Cardiac muscle cell (in vitro differentiated cells and primary cell): ENCODE data around the gene FAM9C. TPM values are rescaled to one million over a fixed set of nuclear protein-coding genes. Genes with fewer than 3 reads are reported as not detected.
A peak's percentile ranks its signal among the peaks of the same experiment; 100 is the strongest.

Experiments
- DNase-seq, 2 donors: peaks; one replicate each; pipeline versions ENCODE4 v3.0.0 to v3.0.0-alpha.2; 2010 to 2017; ENCODE audit warnings: low read depth in 1 of 2, low spot score in 1 of 2
- H3K27ac ChIP-seq: fragments of 200-600 bp; sonication (generic); 2 replicates; pipeline ENCODE4 v1.5.1; 2016
- H3K27me3 ChIP-seq: fragments of 200-600 bp; sonication (generic); 2 replicates; pipeline ENCODE4 v1.6.0; 2016; ENCODE audit warnings: control low read depth
- H3K36me3 ChIP-seq: fragments of 200-600 bp; sonication (generic); 2 replicates; pipeline ENCODE4 v1.5.1; 2016; ENCODE audit warnings: control low read depth
- H3K4me1 ChIP-seq: fragments of 200-600 bp; sonication (generic); 2 replicates; pipeline ENCODE4 v1.8.1; 2017; ENCODE audit warnings: low read depth, mild to moderate bottlenecking, mixed run types
- H3K4me3 ChIP-seq: fragments of 200-600 bp; sonication (generic); 2 replicates; pipeline ENCODE4 v1.5.1; 2016; ENCODE audit warnings: mild to moderate bottlenecking
- H3K9me3 ChIP-seq: fragments of 200-600 bp; sonication (generic); 2 replicates; pipeline ENCODE4 v1.5.1; 2017; ENCODE audit warnings: low read depth, mild to moderate bottlenecking, control low read depth
- polyA plus RNA-seq: library from polyadenylated mRNA; unstranded; fragments of >200 nt; fragmentation: Nextera tagmentation; extraction: Ambion mirVana; gene quantifications from 2 replicates; pipeline ENCODE4 v1.2.1, GENCODE V29; 2016
- total RNA-seq: library from RNA; depleted of rRNA; stranded (reverse); fragments of >200 nt; gene quantifications from 2 replicates; pipeline ENCODE4 v1.2.3, GENCODE V29; 2016
- TF ChIP-seq, protein P1 (sequence below): IDR thresholded peaks from 2 replicates; pipeline ENCODE4 v1.5.1; 2012; ENCODE audit warnings: low read depth, mild to moderate bottlenecking, low read length

The FAM9C gene
- total and polyA plus RNA-seq, 2 experiments from 2014 or later: not detected

DNA sequence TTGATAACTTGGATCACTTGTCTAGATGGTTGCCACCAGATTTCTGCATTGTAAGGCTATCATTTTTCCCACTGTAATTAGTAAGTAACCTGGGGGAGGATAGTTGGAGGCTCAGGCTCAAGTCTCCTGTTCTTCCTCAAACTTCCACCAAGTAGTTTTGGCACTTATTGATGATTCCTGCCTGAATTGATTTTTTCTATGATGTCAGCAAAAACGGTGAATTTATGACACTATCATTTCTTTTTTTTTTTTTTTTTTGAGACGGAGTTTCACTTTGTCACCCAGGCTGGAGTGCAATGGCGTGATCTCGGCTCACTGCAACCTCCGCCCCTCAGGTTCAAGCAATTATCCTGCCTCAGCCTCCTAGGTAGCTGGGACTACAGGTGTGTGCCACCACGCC is 57.1 kb downstream of the FAM9C start:
- TF ChIP-seq, protein P1, sequence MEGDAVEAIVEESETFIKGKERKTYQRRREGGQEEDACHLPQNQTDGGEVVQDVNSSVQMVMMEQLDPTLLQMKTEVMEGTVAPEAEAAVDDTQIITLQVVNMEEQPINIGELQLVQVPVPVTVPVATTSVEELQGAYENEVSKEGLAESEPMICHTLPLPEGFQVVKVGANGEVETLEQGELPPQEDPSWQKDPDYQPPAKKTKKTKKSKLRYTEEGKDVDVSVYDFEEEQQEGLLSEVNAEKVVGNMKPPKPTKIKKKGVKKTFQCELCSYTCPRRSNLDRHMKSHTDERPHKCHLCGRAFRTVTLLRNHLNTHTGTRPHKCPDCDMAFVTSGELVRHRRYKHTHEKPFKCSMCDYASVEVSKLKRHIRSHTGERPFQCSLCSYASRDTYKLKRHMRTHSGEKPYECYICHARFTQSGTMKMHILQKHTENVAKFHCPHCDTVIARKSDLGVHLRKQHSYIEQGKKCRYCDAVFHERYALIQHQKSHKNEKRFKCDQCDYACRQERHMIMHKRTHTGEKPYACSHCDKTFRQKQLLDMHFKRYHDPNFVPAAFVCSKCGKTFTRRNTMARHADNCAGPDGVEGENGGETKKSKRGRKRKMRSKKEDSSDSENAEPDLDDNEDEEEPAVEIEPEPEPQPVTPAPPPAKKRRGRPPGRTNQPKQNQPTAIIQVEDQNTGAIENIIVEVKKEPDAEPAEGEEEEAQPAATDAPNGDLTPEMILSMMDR: no peak
- no peaks in the 10 kb centered on the region for H3K9me3 ChIP-seq
- no peak for DNase-seq
- H3K36me3 ChIP-seq: no peaks in the 10 kb centered on the region
- H3K27me3 ChIP-seq: no peaks in the 10 kb centered on the region
- H3K27ac ChIP-seq: no peak overlapping the region
- H3K4me3 ChIP-seq: no peak overlapping the region
- no peaks in the 10 kb centered on the region for H3K4me1 ChIP-seq

DNA sequence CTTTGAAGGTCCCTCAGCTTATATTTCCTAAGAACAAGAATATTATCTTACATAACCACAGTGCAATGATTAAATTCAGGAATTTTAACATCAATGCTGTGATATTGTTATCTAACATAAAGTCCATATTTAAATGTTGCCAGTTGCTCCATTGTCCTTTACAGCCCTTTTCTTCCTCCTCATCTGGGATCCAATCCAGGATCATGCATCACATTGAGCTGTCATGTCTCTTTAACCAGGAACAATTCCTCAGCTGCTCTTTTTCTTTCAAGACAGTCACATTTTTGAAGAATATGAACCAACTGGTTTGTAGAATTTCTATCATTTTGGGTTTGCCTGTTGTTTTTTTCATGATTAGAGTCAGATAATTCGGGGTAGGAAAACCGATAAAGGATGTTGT is 57.5 kb downstream of the FAM9C start:
- no peak overlapping the region for H3K4me3 ChIP-seq
- no peaks in the 10 kb centered on the region for H3K27me3 ChIP-seq
- TF ChIP-seq, protein P1: no peak
- peak in 1 of 2 donors; percentile 73 for DNase-seq
- H3K9me3 ChIP-seq: no peaks in the 10 kb centered on the region
- no peaks in the 10 kb centered on the region for H3K4me1 ChIP-seq
- no peaks in the 10 kb centered on the region for H3K36me3 ChIP-seq
- H3K27ac ChIP-seq: no peak overlapping the region

DNA sequence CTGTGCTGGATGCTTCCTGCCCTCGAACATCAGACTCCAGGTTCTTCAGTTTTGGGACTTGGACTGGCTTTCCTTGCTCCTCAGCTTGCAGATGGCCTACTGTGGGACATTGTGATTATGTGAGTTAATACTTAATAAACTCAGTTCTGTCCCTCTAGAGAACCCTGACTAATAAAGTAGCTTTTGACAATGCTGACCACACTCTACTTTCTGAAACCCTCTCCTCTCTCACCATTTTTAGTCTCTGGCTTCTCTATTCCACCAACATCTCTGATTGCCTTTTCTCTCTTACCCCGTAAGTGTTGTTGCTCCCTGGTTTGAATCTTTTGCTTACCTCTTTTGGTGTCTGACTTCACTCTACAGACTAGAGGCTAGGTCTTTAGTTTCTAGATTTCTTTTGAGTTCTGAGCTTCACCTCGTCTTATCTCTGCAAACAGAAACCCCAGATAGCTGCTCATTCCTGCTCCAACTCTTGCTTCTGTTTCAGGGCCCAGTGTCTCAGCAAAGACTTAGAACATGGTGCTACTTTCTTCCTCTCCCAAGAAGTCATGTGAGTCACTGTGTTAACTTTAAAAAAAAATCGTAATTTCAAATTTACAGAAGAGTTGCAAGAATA is 58.1 kb downstream of the FAM9C start:
- Histone ChIP-seq H3K9me3 (no peaks in the 10 kb centered on the region), H3K4me1 (no peaks in the 10 kb centered on the region), H3K27ac (no peak overlapping the region), H3K36me3 (no peaks in the 10 kb centered on the region), H3K27me3 (no peaks in the 10 kb centered on the region), H3K4me3 (no peak overlapping the region)
- DNase-seq: no peak
- TF ChIP-seq, protein P1: no peak

Other genes starting within 250 kb of the FAM9C start
- gene TLR7, start 177.5 kb downstream of the FAM9C start, total RNA-seq: not detected in 2 replicates
- gene TLR7, start 177.5 kb downstream of the FAM9C start, polyA plus RNA-seq: not detected in 2 replicates
- gene TLR8, start 138.0 kb downstream of the FAM9C start, total RNA-seq: not detected in 2 replicates
- gene TLR8, start 138.0 kb downstream of the FAM9C start, polyA plus RNA-seq: not detected in 2 replicates
- 144 and 207 TPM in 2 replicates for gene TMSB4X, start 69.5 kb downstream of the FAM9C start, total RNA-seq
- gene TMSB4X, start 69.5 kb downstream of the FAM9C start, polyA plus RNA-seq: 441 and 543 TPM in 2 replicates